Measurements from ENCODE around the gene CACNA1F.
A peak's percentile ranks its signal among the peaks of the same experiment; 100 is the strongest.

The CACNA1F gene

GRCh38 chrX:49191574-49192011 is 41.5 kb downstream of the CACNA1F start:
- H3K4me3 ChIP-seq (ENCODE audit: low read depth, low read length) = peak overlapping the region; percentile 69
- no peak for TF ChIP-seq CTCF (IDR thresholded peaks at IDR 0.05; ENCODE audit: low read depth, low read length)

- no peak for TF ChIP-seq CTCF (IDR thresholded peaks at IDR 0.05; ENCODE audit: low read depth, low read length)
These were observed 42.1 kb downstream of the CACNA1F start for GRCh38 chrX:49190821-49191573.

GRCh38 chrX:49189606-49190005 is 43.5 kb downstream of the CACNA1F start:
- no peak for TF ChIP-seq CTCF (IDR thresholded peaks at IDR 0.05; ENCODE audit: low read depth, low read length)
- peak overlapping the region; percentile 53 for H3K4me3 ChIP-seq (ENCODE audit: low read depth, low read length)

More at GRCh38 chrX:49190821-49191573, 42.1 kb downstream of the CACNA1F start:
- H3K4me3 ChIP-seq (ENCODE audit: low read depth, low read length) = peak overlapping the region; percentile 69

GRCh38 chrX:49188468-49189076 is 44.6 kb downstream of the CACNA1F start:
- H3K4me3 ChIP-seq (ENCODE audit: low read depth, low read length) = no peak overlapping the region
- no peak for TF ChIP-seq CTCF (IDR thresholded peaks at IDR 0.05; ENCODE audit: low read depth, low read length)

GRCh38 chrX:49187526-49187925 is 45.6 kb downstream of the CACNA1F start:
- H3K4me3 ChIP-seq (ENCODE audit: low read depth, low read length) = no peak overlapping the region
- no peak for TF ChIP-seq CTCF (IDR thresholded peaks at IDR 0.05; ENCODE audit: low read depth, low read length)

GRCh38 chrX:49187028-49187394 is 46.1 kb downstream of the CACNA1F start:
- no peak overlapping the region for H3K4me3 ChIP-seq (ENCODE audit: low read depth, low read length)
- no peak for TF ChIP-seq CTCF (IDR thresholded peaks at IDR 0.05; ENCODE audit: low read depth, low read length)

Data from WI38 (cell line).